Testis (tissue), 2 donors: ENCODE measurements around the gene FBXL13.

Source experiments
- CTCF ChIP-seq, 3 experiments: fragments of 450-650 bp in 2 of 3; fragments of 200-600 bp in 1 of 3; sonication (generic) in 1 of 3; IDR thresholded peaks; one replicate each; pipeline ENCODE4 v1.5.1; 2016 to 2019; ENCODE audit warnings: antibody characterized with exemption in 3 of 3, mild to moderate bottlenecking in 2 of 3, moderate library complexity in 1 of 3
- POLR2A ChIP-seq: fragments of 450-650 bp; IDR thresholded peaks from one replicate; pipeline ENCODE4 v1.6.1; 2017; ENCODE audit warnings: antibody characterized with exemption, mild to moderate bottlenecking, moderate library complexity

DNA sequence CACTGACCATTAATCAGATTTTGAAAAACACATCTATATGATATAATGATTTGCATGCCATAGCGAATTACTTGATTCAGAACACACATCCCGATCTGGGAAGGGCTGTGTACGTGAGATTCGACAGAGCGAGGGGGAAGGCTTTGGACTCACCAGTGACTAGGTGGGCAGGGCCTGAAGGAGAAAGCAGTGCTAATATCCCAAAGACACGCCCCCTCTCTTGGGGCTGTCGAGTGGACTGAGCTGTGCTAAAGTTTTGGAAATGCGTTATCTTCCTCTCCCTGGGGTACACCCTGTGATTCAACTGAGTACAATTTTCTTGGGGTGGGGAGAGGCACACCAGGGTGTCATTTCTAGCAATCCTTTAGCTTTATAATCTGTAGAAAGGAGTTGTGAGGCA, 160.0 kb downstream of the FBXL13 start:
- no peak for TF ChIP-seq CTCF (IDR thresholded peaks at IDR 0.05)
- no peak for TF ChIP-seq POLR2A
